ENCODE results near the gene GIPC1.

DNA sequence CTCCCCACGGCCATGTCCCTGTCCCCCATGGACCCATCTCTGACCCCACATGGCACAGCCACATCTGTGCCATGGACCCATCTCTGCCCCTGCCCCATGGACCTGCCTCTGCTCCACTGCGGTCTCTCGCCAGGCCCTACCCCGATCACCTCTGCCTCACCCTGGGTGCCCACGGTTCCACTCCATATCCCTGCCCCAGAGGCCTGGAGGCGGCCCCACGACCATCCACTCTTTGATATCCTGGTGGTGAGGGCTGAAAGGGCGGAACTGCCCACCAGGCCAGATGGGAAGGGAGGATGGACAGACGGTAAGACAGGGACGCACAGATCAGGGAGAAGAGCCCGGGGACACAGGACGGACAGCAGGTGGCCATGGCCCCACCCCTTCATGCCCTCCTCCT, 21.1 kb downstream of the GIPC1 start:
- no peak for TF ChIP-seq POLR2A (IDR thresholded peaks at IDR 0.05; ENCODE audit: extremely low read depth, insufficient read length)
- TF ChIP-seq, protein P1, sequence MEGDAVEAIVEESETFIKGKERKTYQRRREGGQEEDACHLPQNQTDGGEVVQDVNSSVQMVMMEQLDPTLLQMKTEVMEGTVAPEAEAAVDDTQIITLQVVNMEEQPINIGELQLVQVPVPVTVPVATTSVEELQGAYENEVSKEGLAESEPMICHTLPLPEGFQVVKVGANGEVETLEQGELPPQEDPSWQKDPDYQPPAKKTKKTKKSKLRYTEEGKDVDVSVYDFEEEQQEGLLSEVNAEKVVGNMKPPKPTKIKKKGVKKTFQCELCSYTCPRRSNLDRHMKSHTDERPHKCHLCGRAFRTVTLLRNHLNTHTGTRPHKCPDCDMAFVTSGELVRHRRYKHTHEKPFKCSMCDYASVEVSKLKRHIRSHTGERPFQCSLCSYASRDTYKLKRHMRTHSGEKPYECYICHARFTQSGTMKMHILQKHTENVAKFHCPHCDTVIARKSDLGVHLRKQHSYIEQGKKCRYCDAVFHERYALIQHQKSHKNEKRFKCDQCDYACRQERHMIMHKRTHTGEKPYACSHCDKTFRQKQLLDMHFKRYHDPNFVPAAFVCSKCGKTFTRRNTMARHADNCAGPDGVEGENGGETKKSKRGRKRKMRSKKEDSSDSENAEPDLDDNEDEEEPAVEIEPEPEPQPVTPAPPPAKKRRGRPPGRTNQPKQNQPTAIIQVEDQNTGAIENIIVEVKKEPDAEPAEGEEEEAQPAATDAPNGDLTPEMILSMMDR (IDR thresholded peaks at IDR 0.05; ENCODE audit: low read depth, low read length): no peak
- no peak for TF ChIP-seq MYC (IDR thresholded peaks at IDR 0.05; ENCODE audit: low read depth, low read length)
- no peak for TF ChIP-seq MAX (IDR thresholded peaks at IDR 0.05; ENCODE audit: low read depth, low read length)

All from NB4 (cell line).